HCT116 (cell line): ENCODE measurements around the gene MEIS2. TPM values are rescaled to one million over a fixed set of nuclear protein-coding genes. Genes with fewer than 3 reads are reported as not detected.

ENCODE experiments used
- ATAC-seq: fragments of 200-7000 bp; cut with Tn5 transposase; 2 replicates; pipeline ENCODE4 v1.9.1; 2020; ENCODE audit warnings: mild to moderate bottlenecking, moderate library complexity
- BruUV-seq: library from RNA; stranded (reverse); fragments of 400-500 nt; replicated peaks from 2 replicates; lab custom pipeline; 2021; lab: Mats Ljungman, UMichigan
- CTCF ChIA-PET: fragments of 300-600 bp; sonication (Branson Sonifier 250); formaldehyde crosslinking; loops from one replicate; lab custom pipeline; 2021; ENCODE audit warnings: antibody characterized with exemption; lab: Charles Lee
- POLR2A ChIA-PET: fragments of 300-600, 350-600 bp; sonication (Branson Sonifier 250); formaldehyde crosslinking; loops from one replicate; lab custom pipeline; 2021; ENCODE audit warnings: antibody characterized with exemption; lab: Charles Lee
- RAD21 ChIA-PET, 2 experiments: fragments of 300-600 bp; sonication (Branson Sonifier 250); formaldehyde crosslinking; loops; one replicate each; lab custom pipeline; 2023; ENCODE audit warnings: low total read pairs in 2 of 2; ENCODE audit not compliant: uncharacterized antibody in 2 of 2, unreplicated experiment in 2 of 2, low non-redundant PET in 1 of 2; lab: Charles Lee
- DNase-seq: peaks from one replicate; pipeline ENCODE4 v3.0.0-alpha.2; 2010; ENCODE audit warnings: low read depth, low spot score
- H2AFZ ChIP-seq: fragments of 200-600 bp; shearing (Covaris generic), sonication (generic); 2 replicates; pipeline ENCODE4 v1.6.1; 2017; ENCODE audit warnings: low read depth, mixed run types, mixed read lengths, antibody characterized with exemption, low read length; ENCODE audit not compliant: poor library complexity, severe bottlenecking
- H3K27ac ChIP-seq: 2 replicates; pipeline ENCODE4 v1.5.1; 2012; ENCODE audit warnings: low read depth, low read length
- H3K27me3 ChIP-seq: fragments of 200-600 bp; sonication (generic); 2 replicates; pipeline ENCODE4 v1.6.1; 2016; ENCODE audit warnings: mixed run types, low read length, mixed read lengths; ENCODE audit not compliant: insufficient read depth
- H3K36me3 ChIP-seq, 2 experiments: fragments of 200-500 bp in 1 of 2; fragments of 200-600 bp in 1 of 2; sonication (Bioruptor generic) in 1 of 2; sonication (generic) in 1 of 2; 2 replicates each; pipeline versions ENCODE4 v1.5.1 to v1.6.1; 2014 to 2016; ENCODE audit warnings: low read length in 2 of 2, inconsistent platforms in 1 of 2, mixed read lengths in 1 of 2, mixed run types in 1 of 2; ENCODE audit not compliant: insufficient read depth in 2 of 2, control insufficient read depth in 1 of 2
- H3K4me1 ChIP-seq, 2 experiments: fragments of 200-600 bp in 1 of 2; sonication (generic) in 1 of 2; 2 replicates each; pipeline versions ENCODE4 v1.5.1 to v1.6.1; 2012 to 2017; ENCODE audit warnings: low read length in 2 of 2, inconsistent platforms in 1 of 2, mild to moderate bottlenecking in 1 of 2, mixed read lengths in 1 of 2, mixed run types in 1 of 2, moderate library complexity in 1 of 2; ENCODE audit not compliant: insufficient read depth in 2 of 2, control insufficient read depth in 1 of 2
- H3K4me2 ChIP-seq: fragments of 200-600 bp; sonication (generic); 2 replicates; pipeline ENCODE4 v1.6.1; 2017; ENCODE audit warnings: mixed run types, low read length, mixed read lengths
- H3K4me3 ChIP-seq, 2 experiments: fragments of 200-600 bp in 1 of 2; sonication (generic) in 1 of 2; replicated peaks in 1 of 2; 2 replicates each; pipeline ENCODE4 v1.5.1; 2011 to 2016; ENCODE audit warnings: low read length in 2 of 2, control low read depth in 1 of 2, low read depth in 1 of 2, mild to moderate bottlenecking in 1 of 2, mixed read lengths in 1 of 2, mixed run types in 1 of 2
- H3K79me2 ChIP-seq: fragments of 200-600 bp; sonication (generic); 2 replicates; pipeline ENCODE4 v1.6.1; 2017; ENCODE audit warnings: mild to moderate bottlenecking, mixed run types, low read length, moderate library complexity, mixed read lengths; ENCODE audit not compliant: insufficient read depth
- H3K9ac ChIP-seq: fragments of 200-600 bp; sonication (generic); 2 replicates; pipeline ENCODE4 v1.6.1; 2016; ENCODE audit warnings: low read length, mixed read lengths
- H3K9me2 ChIP-seq: fragments of 200-600 bp; sonication (generic), shearing (Covaris generic); 2 replicates; pipeline ENCODE4 v1.6.1; 2017; ENCODE audit warnings: mixed run types, mild to moderate bottlenecking, moderate library complexity; ENCODE audit not compliant: insufficient read depth
- H3K9me3 ChIP-seq, 2 experiments: fragments of 200-500 bp in 1 of 2; fragments of 200-600 bp in 1 of 2; sonication (Bioruptor generic) in 1 of 2; sonication (generic) in 1 of 2; 2 replicates each; pipeline ENCODE4 v1.6.1; 2014 to 2017; ENCODE audit warnings: low read length in 2 of 2, mixed read lengths in 2 of 2, inconsistent platforms in 1 of 2, low read depth in 1 of 2, mild to moderate bottlenecking in 1 of 2, mixed run types in 1 of 2, moderate library complexity in 1 of 2; ENCODE audit not compliant: control insufficient read depth in 1 of 2, insufficient read depth in 1 of 2
- H4K20me1 ChIP-seq: fragments of 200-600 bp; sonication (generic), shearing (Covaris generic); 2 replicates; pipeline ENCODE4 v1.6.1; 2017; ENCODE audit warnings: mixed run types, mild to moderate bottlenecking, moderate library complexity; ENCODE audit not compliant: insufficient read depth
- CBX3 ChIP-seq: IDR thresholded peaks from 2 replicates; pipeline ENCODE4 v1.6.1; 2012; ENCODE audit warnings: low read depth
- CEBPB ChIP-seq: IDR thresholded peaks from 2 replicates; pipeline ENCODE4 v1.6.1; 2012; ENCODE audit warnings: low read depth
- CTCF ChIP-seq, 3 experiments: fragments of 200-600 bp in 1 of 3; sonication (generic) in 1 of 3; IDR thresholded peaks in 2 of 3; conservative IDR thresholded peaks in 1 of 3; 2 replicates each; pipeline ENCODE4 v1.5.1; 2012 to 2017; ENCODE audit warnings: low read depth in 2 of 3, low read length in 2 of 3, antibody characterized with exemption in 1 of 3, borderline replicate concordance in 1 of 3, control low read depth in 1 of 3, mild to moderate bottlenecking in 1 of 3, mixed read lengths in 1 of 3, mixed run types in 1 of 3, moderate library complexity in 1 of 3; ENCODE audit not compliant: insufficient read depth in 1 of 3
- EGR1 ChIP-seq: IDR thresholded peaks from 2 replicates; pipeline ENCODE4 v1.6.1; 2012; ENCODE audit warnings: low read depth
- ELF1 ChIP-seq: IDR thresholded peaks from 2 replicates; pipeline ENCODE4 v1.6.1; 2012; ENCODE audit warnings: low read depth, borderline replicate concordance
- EZH2 ChIP-seq: fragments of 200-600 bp; sonication (generic); IDR thresholded peaks from 2 replicates; pipeline ENCODE4 v1.6.1; 2017; ENCODE audit warnings: antibody characterized with exemption, mixed run types
- EZH2phosphoT487 ChIP-seq: fragments of 200-600 bp; IDR thresholded peaks from 2 replicates; pipeline ENCODE4 v1.6.1; 2018; ENCODE audit warnings: antibody characterized with exemption, borderline replicate concordance
- FOSL1 ChIP-seq: IDR thresholded peaks from 2 replicates; pipeline ENCODE4 v1.6.1; 2012; ENCODE audit warnings: low read depth
- JUND ChIP-seq: IDR thresholded peaks from 2 replicates; pipeline ENCODE4 v1.6.1; 2012
- MAX ChIP-seq: IDR thresholded peaks from 2 replicates; pipeline ENCODE4 v1.6.1; 2012
- POLR2AphosphoS5 ChIP-seq: IDR thresholded peaks from 2 replicates; pipeline ENCODE4 v1.6.1; 2011; ENCODE audit warnings: mild to moderate bottlenecking, low read depth, low read length, moderate library complexity
- RAD21 ChIP-seq: IDR thresholded peaks from 2 replicates; pipeline ENCODE4 v1.6.1; 2012; ENCODE audit warnings: low read depth, mild to moderate bottlenecking
- REST ChIP-seq: IDR thresholded peaks from 2 replicates; pipeline ENCODE4 v1.6.1; 2012; ENCODE audit warnings: low read depth
- SIN3A ChIP-seq: IDR thresholded peaks from 2 replicates; pipeline ENCODE4 v1.6.1; 2012; ENCODE audit warnings: low read depth
- SRF ChIP-seq: IDR thresholded peaks from 2 replicates; pipeline ENCODE4 v1.6.1; 2012; ENCODE audit warnings: low read depth
- TCF7L2 ChIP-seq: IDR thresholded peaks from 2 replicates; pipeline ENCODE4 v1.7.0; 2011; ENCODE audit warnings: borderline replicate concordance, inconsistent platforms; ENCODE audit not compliant: insufficient read depth, insufficient read length; ENCODE audit errors: extremely low read depth
- YY1 ChIP-seq: IDR thresholded peaks from 2 replicates; pipeline ENCODE4 v1.6.1; 2011; ENCODE audit warnings: low read length, low read depth, moderate library complexity, mild to moderate bottlenecking; ENCODE audit not compliant: insufficient replicate concordance; ENCODE audit errors: extremely low read depth
- ZNF274 ChIP-seq: fragments of 200-500 bp; sonication (Bioruptor generic); IDR thresholded peaks from 2 replicates; pipeline ENCODE4 v1.6.1; 2014; ENCODE audit warnings: mild to moderate bottlenecking, low read depth, low read length, inconsistent platforms
- intact Hi-C: fragments of 100-400 bp; cut with micrococcal nuclease; formaldehyde crosslinking; loops from 2 replicates; pipeline ENCODE4 v1.10.0; 2022
- total RNA-seq: library from RNA; stranded (reverse); gene quantifications from one replicate; pipeline ENCODE4 v1.2.1, GENCODE V29; 2021; ENCODE audit not compliant: unreplicated experiment

The MEIS2 gene
- total RNA-seq, 1 experiment from 2014 or later: 11.5 TPM

GRCh38 chr15:37137221-37137620 is 36.9 kb upstream of the MEIS2 start:
- no peaks in the 10 kb centered on the region for H3K27me3 ChIP-seq
- no peak overlapping the region for H3K9ac ChIP-seq
- CTCF ChIA-PET: no interaction called here
- RAD21 ChIA-PET: no interaction called here
- no TSS peak for BruUV-seq
- no peak overlapping the region for H2AFZ ChIP-seq
- no peak overlapping the region for H3K27ac ChIP-seq
- H3K9me3 ChIP-seq: no peaks in the 10 kb centered on the region
- TF ChIP-seq EZH2phosphoT487 (no peak), RAD21 (no peak), EGR1 (no peak), CEBPB (no peak), FOSL1 (no peak), JUND (no peak), EZH2 (no peak), ZNF274 (no peak), CBX3 (no peak), YY1 (no peak), ELF1 (no peak), MAX (no peak), REST (no peak), POLR2AphosphoS5 (no peak), SIN3A (no peak), TCF7L2 (no peak), CTCF (IDR thresholded peaks at IDR 0.05 in 2 of 3, conservative IDR thresholded peaks at IDR 0.05 in 1 of 3; ENCODE audit: borderline replicate concordance in 1 of 3, insufficient read depth in 1 of 3, low read depth in 2 of 3, low read length in 2 of 3) (no peak), SRF (no peak)
- H4K20me1 ChIP-seq: no peaks in the 10 kb centered on the region
- no peak overlapping the region for H3K4me3 ChIP-seq
- no peaks in the 10 kb centered on the region for H3K79me2 ChIP-seq
- DNase-seq (no peak), ATAC-seq (no peak)
- no peak overlapping the region for H3K4me2 ChIP-seq
- no peaks in the 10 kb centered on the region for H3K4me1 ChIP-seq
- intact Hi-C loops: loop anchor here (5.0 to 10.0 kb wide), 2 partner anchors 745 to 1382 kb away; no protein-coding TSS in a partner anchor
- no peaks in the 10 kb centered on the region for H3K9me2 ChIP-seq
- H3K36me3 ChIP-seq: no peaks in the 10 kb centered on the region
- POLR2A ChIA-PET: no interaction called here
